CD4-positive, alpha-beta T cell treated with Interleukin-12 subunit alpha and Interleukin-12 subunit beta, for 1 hour (primary cell): Measurements from ENCODE around the gene ADSS1.

Experiments used
- DNase-seq: peaks from one replicate; pipeline ENCODE4 v3.0.0-alpha.2; 2020

Gene ADSS1

DNA sequence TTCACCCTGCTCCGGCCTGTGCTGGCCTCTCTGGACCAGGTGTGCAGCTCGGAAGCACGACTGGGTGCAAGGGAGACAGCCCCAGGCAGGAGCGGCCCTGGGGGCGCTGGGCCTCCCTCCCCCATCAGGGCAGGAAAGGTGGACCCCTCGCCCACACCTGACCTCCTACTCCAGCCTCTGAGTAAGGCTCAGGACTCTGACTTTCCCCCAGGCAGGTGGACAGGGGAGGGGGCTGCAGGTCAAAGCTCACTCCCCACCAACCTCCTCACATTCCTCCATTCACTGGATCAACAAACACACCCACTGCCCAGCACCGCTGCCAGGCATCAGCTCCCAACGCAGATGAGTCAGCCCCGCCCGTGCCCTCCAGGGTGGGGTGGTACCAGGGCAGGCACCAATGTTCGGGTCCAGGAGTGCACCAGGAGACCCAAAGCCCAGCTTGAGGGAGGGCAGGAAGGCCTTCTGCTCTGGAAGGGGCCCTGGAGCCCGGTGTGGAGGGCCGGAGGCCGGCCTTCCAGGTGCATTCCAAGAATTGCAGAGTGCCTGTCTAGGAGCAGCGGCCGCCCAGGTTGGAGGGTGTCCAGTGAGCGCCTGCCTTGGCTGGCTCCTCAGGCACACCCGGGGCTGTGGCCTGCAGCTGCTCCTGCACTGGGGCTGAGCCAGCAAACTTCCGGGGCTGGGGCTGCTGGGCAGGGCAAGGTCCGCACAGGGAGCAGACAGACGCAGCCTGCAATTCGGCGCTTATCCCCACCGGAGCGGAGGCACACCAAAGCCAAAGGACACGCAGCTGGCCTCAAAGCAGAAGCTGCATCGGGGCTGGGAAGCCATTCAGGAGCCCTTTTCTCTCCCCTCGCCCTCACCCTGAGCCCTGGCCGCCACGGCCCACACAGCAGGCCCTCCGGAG is 36.2 kb upstream of the ADSS1 start:
- no peak for DNase-seq

DNA sequence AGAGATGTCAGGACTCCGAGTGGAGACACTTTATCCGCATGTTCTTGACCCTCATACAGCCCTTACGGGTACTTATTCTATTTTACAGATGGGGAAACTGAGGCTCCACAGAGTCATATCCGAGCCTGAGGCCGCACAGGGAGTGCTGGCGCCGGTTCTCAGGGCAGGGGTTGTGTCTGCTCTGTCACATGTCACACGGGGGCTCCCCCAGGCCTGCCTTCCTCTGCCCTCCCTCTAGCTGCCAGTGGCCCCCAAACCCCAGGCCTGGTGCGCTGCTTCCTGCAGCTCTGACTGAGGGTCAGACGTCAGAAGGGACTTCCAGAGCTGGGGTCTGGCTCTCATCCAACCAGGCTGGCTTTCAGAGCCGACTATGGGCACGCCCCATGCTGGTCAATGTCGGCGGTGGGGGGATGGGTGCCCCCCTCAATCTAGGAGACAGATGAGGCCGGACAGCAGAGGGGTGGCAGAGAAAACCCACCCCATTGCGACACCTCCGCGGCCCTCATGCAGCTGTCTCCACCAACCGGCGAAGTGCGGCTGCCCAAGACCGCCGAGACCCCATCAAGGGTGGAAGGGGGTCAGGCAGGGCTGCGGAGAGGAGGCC is 35.4 kb upstream of the ADSS1 start:
- peak; percentile 31 for DNase-seq

DNA sequence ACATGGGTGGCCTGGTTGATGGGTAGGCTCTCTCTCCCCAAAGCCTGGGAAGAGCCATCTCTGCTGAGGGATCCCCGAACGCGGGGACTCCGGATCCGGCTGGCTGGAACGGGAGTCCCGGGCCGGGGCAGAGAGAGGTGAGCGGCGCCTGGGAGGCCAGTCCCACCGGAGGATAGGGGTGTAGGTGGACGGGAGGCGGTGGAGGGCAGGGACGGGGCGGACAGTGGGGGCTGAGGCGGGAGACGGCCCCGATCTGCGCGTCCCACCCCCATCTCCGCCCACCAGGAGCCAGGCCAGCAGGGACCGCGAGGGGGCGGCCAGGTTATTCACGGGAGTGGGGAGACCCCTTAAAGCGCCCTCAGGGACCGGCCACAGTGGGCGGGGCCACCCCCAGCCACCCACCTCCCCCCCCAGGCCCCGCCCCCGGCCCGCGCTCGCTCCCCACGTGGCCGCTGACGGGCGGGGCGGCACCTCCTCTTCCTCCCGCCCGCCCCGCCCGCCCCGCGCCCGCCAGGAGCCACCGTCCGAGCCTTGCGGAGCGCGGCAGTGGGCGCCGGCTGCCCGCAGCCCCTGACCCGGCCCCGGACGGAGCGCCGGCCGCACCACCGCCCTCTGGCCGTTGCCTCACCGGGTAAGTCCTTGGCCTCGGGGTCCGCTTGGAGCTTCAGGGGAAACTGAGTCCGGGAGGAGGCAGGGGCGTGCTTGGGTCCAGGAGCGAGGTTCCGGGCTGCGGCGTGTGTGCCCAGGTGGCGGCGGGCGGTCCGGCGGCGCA is 34.7 kb upstream of the ADSS1 start, which contains the start of gene INF2:
Gene INF2, plus strand, starts transcription at position 510 of the 772 bp plus-strand sequence. CDS start 11,748 bp downstream, outside the sequence.
- peak; percentile 65 for DNase-seq

DNA sequence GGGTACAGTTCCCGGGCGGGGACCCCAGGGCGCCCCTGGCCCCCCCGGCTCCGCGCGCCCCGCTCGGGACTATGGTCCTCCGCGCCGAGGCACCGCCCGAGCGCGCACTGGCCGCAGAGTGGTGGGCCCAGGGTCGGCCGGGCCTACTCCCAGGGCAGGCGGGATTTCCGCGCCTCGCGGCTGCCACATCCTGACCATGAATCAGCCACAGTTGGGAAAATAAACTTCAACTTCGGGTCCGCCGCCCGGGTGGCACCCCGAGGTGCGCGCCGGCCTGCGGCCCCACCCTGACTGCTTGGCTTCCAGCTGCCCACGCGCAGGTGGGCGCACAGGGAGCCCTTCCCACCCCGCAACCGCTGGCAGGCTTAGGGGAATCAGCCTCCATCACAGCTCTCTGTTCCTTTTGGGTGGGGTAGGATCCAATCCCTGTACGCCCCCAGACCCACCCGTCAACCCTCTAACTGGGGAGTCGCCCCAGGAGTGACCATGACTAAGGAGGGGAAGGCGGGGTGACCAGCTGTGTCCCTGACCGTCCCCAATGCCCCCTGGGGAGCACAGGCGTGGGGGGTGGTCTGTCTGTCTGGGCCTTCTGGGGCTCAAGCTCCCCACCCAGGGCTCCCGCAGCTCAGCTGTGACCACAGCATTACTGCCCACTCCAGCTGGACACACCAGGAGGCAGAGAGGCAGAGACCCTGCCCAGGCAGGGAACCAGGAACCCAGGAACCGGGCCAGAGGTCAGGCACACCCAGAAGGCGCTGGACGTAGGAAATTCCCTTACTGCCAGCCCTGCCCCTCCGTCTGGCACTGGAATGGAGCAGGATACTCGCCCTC is 33.9 kb upstream of the ADSS1 start:
- DNase-seq, result peak; percentile 10

DNA sequence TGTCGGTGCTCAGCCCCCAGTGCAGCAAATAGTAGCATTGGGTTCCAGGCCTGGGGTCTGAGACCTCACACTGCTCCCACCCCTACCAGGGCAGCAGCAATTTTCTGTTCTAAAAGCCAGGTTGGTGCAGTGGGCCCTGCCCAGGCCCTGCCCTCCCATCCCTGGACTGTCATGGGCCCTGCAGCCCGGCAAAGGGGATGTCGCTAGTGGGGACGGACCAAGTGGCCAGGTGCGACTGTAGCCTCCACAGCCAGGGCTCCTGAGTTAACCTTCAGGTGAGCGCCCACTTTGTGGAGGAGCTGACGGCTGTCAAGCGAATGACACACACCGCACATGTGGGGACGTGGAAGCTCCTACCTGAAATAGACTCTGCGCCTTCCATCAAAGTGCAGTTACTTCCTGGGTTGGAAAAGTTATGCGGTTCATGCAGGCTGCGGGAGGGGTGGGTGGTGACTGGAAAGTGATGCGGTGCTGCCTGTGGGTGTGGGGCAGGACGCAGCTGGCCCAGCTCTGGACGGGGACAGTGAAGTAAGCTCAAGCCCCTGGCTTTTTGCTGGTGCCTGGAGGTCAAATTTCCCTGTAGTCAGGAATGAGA is 33.1 kb upstream of the ADSS1 start:
- DNase-seq, result no peak

DNA sequence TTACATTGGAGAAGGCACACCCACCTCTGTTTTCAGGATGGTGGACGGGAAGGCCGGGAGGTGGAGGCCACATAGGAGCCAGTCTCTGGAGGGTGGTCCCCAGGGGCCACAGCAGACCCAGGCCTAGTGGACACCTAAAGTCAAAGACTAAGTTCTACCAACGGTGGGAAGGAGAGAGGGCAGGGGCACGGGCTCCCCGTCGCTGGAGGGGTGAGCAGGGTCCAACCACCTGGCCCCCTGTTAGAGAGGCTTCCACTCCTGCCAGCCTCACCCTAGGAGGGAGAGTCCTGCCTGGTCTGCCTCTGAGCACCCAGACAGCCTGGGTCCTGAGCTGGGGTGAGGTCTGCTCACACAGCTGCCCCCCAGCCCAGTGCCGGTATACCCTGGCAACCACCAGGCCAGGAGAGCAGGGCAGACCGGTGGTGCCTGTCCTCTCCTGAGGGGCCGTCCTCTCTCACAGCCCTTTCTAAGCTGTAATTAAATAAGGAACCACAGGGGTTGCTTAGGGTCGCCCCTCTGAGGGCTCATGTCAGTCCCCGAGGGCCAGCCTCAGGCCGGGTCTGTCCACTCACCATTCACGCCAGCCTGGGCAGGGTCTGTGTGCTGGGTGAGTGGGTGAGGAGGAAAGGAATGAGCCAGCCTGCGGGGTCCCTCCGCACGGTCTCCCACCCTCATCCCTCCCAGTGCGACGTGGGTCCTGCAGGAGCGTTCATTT is 32.3 kb upstream of the ADSS1 start:
- no peak for DNase-seq

DNA sequence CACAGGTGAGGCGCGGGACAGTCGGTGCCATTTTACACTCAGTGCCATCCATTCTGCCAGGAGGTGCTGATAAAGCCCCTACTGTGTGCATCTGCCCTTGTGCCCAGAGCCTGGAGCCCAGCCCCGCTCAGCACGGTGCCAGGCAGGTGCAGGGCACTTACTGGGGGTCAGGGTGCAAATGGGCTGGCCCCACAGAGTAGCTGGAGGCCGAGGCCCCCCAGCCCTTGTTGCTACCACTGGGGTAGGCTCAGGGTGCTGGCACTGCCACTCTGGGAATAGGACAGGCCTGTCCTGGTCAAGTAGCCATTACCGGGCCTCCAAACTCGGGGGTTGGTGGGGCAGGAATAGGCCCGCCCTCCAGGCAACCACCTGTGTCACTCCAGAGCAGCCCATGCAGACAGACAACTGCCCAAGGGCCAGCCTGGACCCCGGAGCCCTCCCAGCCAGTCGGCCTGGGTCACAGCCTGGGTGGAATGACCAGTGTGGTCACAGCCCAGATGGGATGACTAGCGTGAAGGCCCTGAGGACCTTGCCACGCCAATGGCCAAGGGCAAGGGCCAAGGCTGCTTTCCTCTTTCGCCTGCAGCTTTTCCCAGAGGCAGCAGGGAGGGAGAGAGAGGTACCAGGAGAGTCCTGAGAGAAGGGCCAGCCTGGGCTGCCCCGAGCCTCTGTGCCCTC is 31.6 kb upstream of the ADSS1 start:
- no peak for DNase-seq

DNA sequence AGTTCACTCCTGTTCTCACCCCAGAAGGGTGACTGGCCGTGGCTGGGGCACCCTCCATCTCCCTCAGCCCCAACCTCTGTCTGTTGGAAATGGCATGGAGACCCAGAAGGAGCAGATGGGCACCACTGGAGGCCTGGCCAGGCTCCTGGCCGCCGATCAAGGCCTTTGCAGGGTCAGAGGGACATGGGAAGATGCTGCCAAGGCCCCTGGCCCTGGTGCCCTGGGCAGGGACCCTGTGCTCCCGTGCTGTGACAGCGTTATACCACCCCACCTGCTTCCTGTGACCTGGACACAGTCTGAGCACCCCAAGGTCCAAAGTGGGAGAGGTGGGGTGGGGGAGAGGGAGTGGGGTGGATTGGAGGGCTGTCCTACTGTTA is 31.1 kb upstream of the ADSS1 start:
- DNase-seq, result no peak

DNA sequence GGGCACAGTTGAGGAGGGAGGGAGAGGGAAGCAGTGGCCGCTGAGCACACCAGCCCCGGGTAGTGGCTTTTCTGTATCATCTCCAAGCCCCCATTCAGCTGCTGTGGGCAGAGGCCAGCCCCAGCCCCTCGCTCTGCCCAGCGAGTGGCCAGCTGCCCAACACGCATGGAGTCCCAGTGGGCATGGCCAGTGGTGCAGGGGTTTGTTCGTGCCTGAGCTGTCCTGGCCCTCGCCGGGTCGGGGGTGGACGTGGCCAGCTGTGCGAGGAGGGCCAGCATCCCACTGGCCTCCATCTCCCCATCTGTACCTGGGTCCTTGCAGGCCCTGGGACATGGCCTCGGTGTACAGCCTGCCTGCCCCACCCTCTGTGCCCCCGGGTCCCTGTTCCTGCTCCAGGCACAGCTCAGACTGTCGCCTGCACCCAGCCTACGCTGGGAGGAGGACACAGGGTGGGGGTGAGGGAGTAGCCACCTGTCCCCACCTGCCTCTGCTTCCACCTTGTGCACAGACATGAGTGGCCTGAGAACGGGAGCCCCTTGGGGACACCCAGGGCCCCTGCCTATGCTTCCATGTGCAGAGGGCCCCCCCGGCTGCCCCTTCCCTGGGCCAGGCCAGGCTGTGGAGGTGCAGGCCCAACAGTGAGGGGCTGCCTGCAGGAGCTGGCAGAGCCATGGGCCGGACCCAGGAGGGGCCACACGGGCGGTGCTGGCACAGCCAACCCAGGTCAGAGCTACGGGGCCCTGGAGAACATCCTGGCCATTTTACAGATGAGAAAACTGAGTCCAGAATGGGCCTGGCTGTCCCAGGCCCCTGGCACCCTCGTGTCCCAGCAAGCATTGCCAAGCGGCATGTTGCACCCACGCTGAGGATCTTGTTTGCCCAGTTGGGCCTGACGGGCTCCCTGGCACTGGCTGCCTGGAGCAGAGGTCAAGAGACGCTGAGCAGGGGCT is 30.3 kb upstream of the ADSS1 start:
- no peak for DNase-seq

DNA sequence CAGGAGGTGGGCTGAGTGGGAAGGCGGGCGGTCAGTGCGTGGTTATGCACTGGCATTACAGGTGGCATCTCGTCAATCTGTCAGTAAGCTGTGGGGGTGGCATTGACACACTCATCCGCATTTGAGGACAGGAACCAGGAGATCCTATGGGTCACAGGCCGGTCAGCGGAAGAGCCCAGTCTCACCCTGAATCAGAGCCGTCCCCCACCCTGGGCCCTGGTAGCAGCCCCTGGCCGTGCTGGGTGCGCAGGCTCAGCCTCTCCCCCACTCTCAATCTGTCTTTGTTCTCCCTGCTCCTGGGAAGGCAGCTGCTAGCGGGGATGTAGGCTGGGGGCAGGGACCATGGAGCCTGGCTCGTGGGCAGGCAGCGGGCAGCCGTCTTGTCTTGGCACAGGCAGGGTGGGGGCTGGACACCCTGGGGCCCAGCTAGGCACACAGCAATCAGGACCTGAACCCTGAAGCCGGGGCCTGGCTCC is 29.5 kb upstream of the ADSS1 start:
- no peak for DNase-seq

DNA sequence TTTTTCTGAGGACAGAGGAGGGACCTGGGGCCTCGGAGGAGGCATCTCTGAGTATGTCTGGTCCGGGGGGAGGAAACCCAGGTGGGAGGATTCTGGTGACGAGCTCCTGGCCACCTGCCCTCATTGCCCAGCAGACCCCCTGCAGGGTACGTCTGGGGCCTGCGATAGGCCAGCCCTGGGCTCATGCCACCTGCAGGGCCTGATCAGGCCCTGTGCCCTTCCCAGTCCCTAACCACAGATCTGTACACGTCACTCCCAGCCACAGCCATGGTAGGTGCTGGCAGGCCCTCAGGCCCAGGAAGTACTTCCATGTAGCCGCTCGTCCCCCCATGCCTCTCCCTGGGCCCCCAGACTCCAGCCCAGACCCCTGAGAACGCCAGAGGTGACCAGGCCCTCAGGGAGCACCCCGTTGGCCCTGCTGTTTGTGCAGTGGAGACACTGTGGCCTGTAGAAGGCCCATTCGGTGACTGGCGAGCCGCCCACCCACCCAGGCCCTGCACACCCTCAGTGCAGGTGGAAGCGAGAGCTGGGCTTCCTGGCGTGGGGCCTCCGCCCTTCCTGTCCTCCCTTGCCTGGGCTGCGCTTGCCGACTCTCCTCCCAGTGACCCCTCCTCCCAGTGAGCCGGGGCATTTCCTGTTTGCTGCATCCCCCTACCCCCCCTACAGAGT is 28.9 kb upstream of the ADSS1 start:
- peak; percentile 50 for DNase-seq

DNA sequence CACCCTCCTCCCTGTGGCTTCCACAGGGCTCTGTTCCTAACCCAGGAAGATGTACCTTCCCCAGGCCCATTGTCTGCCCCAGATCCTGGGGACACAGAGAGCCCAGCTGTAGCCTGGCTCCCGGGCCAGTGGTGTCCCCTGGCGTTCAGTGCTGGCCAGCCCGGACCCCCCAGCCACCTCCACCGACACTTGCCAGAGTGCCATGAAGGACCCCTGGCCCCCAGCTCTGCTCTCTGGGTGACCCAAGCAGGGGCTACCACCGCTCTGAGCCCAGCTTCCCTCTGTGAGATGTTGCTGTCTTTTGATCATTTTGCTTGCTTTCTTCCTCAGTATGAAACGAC is 28.4 kb upstream of the ADSS1 start:
- no peak for DNase-seq

DNA sequence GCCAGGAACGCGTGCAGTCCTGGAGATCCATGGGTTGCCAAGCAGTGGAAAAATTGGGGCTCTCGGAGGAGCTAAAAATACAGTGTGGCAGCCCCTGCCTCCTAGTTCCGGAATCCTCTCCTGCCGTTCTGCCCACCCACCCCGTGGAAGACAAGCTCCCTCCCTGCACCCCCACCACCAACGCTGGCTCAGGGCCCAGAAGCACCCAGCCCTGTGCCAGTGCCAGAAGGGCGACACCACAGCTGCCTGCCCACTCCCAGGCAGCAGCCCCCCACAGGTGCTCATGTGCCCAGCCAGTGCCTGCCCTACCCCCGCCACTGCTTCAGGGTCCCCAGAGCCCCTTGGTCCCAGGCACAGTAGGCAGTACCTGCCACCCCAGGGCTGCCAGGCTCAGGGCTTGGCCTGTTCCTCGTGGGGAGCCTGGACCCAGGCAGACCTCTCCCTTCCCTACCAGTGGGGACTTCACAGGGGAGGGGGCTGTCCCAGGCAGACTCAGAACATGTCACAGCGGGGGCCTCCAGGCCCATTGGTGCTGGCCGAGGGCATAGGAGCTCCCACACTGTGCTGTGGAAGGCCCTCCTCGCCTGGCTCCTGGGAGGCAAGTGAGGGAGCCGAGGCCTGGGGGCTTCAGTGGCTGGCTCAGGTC is 27.2 kb upstream of the ADSS1 start:
- DNase-seq, result no peak

DNA sequence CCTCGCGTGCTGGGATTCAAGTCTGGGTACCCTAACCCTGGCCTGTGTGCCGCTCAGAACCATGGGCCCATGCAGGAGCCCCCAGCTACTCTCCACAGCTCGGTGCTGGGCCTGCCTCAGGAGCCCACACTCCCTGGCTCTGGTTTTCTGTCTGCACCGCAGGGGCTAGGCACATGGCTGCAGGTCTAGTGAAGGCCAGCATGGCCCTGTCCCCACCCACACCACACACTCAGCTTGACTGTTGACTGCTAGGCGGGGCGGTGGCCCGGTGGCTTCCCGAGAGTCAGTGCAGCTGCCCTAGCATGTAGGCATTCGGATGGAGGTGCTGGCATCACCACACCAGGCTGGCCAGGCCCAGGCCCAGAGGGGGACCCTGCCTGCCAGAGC is 26.7 kb upstream of the ADSS1 start:
- DNase-seq, result no peak

DNA sequence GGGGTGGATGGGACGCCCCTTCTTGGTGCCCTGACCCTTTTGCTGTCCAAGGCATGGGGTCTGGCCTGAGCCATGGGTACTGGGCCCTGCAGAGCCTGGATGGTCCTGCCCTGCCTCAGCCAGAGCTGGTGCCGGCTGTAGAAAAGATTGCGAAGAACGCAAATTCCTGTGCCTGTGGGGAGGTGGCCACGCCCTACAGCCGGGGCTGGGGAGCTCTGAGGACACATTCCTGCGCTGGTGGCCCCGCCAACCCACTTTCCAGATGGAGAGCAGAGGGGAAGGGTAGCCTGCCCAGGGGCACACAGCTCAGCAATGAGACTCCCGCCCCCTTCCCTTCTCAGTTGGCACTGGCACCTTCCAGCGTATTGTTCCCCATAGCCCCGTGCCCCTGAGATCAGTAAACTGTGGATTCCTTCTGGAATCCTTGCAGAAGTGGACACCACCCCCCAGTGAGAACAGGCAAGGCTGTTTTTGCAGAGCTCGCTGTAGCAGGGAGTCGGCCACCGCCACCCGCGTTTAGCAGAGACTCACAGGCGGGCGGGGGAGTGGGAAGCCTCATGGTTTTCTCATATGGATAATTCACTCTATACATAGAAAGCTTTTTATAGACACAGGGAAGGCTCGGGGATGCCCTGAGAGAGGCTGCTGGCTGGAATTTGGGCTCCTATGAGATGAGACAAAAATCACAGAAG is 26.0 kb upstream of the ADSS1 start:
- DNase-seq, result no peak

DNA sequence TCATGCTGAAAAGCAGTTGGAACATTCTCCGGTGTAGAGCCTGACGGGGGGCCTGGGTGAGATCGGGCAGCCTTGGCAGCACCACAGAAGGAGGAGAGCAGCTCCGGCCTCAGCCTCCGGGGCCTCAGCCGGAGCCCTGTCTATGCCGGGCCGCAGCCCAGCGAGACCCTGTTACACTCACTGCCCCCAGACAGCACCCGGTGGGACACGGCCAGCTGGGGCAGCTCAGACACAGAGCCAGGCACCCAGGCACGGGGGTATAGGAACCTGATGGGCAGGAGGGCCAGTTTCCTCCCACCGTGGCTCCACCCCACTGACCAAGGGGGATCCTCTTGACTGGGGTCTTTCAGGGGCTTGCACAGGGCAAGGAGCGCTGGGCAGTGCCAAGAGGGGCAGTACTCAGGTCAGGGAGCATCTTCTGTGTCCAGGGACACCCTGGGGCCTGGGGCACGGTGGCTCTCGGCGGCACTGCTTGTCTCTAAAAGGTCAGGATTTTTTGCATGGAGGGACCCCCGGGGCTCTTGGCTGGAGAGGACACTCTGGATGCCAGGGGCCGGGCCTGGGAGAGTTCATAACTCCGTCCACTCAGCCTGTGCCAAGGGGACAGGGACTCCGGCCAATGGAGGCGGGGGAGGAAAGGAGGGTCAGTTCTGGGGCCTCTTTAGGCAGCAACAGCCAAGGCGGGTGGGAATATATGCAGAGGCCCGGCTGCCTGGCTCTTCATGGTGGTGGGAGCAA is 25.2 kb upstream of the ADSS1 start:
- DNase-seq, result no peak

DNA sequence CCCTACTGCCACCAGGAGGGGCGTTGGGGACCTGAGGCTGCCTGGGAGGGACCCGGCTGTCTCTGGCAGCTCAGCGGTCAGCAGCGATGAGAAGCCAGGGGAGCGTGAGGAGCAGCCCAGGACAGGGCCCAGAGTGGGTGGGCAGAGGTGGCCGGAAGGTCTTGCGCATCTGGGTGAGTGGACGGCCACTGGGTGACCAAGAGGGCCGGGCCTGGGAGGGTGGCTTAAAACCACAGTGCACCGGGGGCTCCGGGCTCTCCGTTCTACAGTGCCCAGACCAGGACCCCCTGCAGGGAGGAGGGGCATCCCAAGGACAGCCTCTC is 24.6 kb upstream of the ADSS1 start:
- DNase-seq, result no peak
